HG03064 (cell line): ENCODE data around the gene IRX1.

Source experiments
- ATAC-seq: cut with Tn5 transposase; IDR thresholded peaks from one replicate; pipeline ENCODE4 v1.9.1; 2021; ENCODE audit warnings: low read depth; ENCODE audit not compliant: unreplicated experiment

Gene IRX1

GRCh38 chr5:3642231-3642630 lies 46.6 kb downstream of the IRX1 start:
- ATAC-seq = no peak

- no peak for ATAC-seq
These were observed 54.7 kb downstream of the IRX1 start for GRCh38 chr5:3650320-3650719.

- ATAC-seq = no peak
These were observed 55.2 kb downstream of the IRX1 start for GRCh38 chr5:3650868-3651267.
